ENCODE measurements around the gene CENPT. TPM values are rescaled to one million over a fixed set of nuclear protein-coding genes. Genes with fewer than 3 reads are reported as not detected.
A peak's percentile ranks its signal among the peaks of the same experiment; 100 is the strongest.

CENPT gene
- total RNA-seq, 1 donor from 2014 or later = 82.9 TPM

GRCh38 chr16:67801883-67802282, 45.6 kb downstream of the CENPT start:
- no peaks in the 10 kb centered on the region for H3K9me3 Mint-ChIP-seq (ENCODE audit: unreplicated experiment)
- no peak overlapping the region for H3K4me3 Mint-ChIP-seq (ENCODE audit: unreplicated experiment)
- no peak overlapping the region for H3K27ac Mint-ChIP-seq (ENCODE audit: unreplicated experiment)
- H3K4me1 Mint-ChIP-seq (ENCODE audit: unreplicated experiment) = peaks cover 16% of the 10 kb centered on the region
- TF ChIP-seq CTCF (IDR thresholded peaks at IDR 0.05; ENCODE audit: unreplicated experiment) = no peak
- no peak for DNase-seq (ENCODE audit: low spot score)
- H3K36me3 Mint-ChIP-seq (ENCODE audit: low read depth, unreplicated experiment) = peaks cover 28% of the 10 kb centered on the region
- H3K27me3 Mint-ChIP-seq (ENCODE audit: unreplicated experiment) = peaks cover 7% of the 10 kb centered on the region

DNA sequence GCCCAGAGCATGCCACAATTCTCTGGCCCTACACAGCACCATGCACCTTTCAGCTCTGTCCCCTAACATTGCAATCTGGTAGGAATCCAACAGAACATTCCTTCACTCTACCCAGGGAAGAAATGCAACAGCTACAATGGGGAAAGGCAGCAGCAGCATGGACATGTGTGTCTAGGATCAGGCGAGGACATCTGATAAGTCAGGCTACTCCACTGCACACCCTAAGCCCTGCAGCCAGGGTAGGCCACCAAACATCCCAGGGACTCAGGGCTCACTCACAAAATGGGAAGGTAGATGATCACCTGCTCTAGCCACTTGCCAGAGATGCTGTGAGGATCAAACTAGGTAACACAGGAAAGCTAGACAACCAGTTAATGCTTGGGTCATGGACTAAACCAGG, 46.3 kb downstream of the CENPT start:
- Mint-ChIP-seq H3K27ac (ENCODE audit: unreplicated experiment) (no peak overlapping the region), H3K9me3 (ENCODE audit: unreplicated experiment) (no peaks in the 10 kb centered on the region), H3K4me3 (ENCODE audit: unreplicated experiment) (no peak overlapping the region), H3K27me3 (ENCODE audit: unreplicated experiment) (peaks cover 6% of the 10 kb centered on the region), H3K4me1 (ENCODE audit: unreplicated experiment) (peaks cover 16% of the 10 kb centered on the region), H3K36me3 (ENCODE audit: low read depth, unreplicated experiment) (peaks cover 28% of the 10 kb centered on the region)
- no peak for DNase-seq (ENCODE audit: low spot score)
- TF ChIP-seq CTCF (IDR thresholded peaks at IDR 0.05; ENCODE audit: unreplicated experiment) = no peak

DNA sequence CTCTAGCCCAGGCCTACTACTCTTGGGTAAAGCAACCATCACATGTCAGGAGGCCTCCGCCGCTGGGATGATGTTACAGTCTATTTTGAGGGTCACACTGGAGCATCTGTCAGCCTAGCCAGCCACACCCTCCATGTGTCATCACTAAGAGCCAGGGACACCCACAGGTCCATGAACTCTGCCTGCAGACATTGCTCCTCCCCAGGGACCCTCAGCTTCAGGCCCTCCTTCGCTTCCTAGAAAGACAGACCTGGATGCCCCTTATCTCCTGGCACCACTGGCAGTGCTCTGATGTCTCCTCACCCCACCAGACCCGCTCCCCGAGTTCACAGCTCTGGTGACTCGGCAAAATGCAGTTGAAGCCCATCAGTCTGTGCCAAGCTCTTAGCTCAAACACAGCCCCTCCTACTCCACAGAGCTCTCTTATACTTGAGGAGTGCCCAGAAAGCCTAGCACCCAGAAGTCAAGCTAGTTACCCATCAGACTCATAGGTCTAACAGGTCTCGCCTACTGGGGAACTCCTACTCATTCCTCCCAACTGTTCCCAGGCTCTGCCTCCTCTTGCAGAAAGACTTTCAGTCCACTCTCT, 47.1 kb downstream of the CENPT start:
- H3K4me3 Mint-ChIP-seq (ENCODE audit: unreplicated experiment) = peak overlapping the region; percentile 31
- H3K4me1 Mint-ChIP-seq (ENCODE audit: unreplicated experiment) = peaks cover 14% of the 10 kb centered on the region
- peaks cover 6% of the 10 kb centered on the region for H3K27me3 Mint-ChIP-seq (ENCODE audit: unreplicated experiment)
- DNase-seq (ENCODE audit: low spot score) = no peak
- no peak for TF ChIP-seq CTCF (IDR thresholded peaks at IDR 0.05; ENCODE audit: unreplicated experiment)
- no peaks in the 10 kb centered on the region for H3K9me3 Mint-ChIP-seq (ENCODE audit: unreplicated experiment)
- H3K27ac Mint-ChIP-seq (ENCODE audit: unreplicated experiment) = peak overlapping the region; percentile 42
- H3K36me3 Mint-ChIP-seq (ENCODE audit: low read depth, unreplicated experiment) = peaks cover 27% of the 10 kb centered on the region

- Mint-ChIP-seq H3K4me3 (ENCODE audit: unreplicated experiment) (peak overlapping the region; percentile 25), H3K36me3 (ENCODE audit: low read depth, unreplicated experiment) (peaks cover 16% of the 10 kb centered on the region), H3K4me1 (ENCODE audit: unreplicated experiment) (peaks cover 4% of the 10 kb centered on the region), H3K9me3 (ENCODE audit: unreplicated experiment) (no peaks in the 10 kb centered on the region), H3K27me3 (ENCODE audit: unreplicated experiment) (peaks cover 6% of the 10 kb centered on the region), H3K27ac (ENCODE audit: unreplicated experiment) (peak overlapping the region; percentile 48)
- DNase-seq (ENCODE audit: low spot score) = no peak
- TF ChIP-seq CTCF (IDR thresholded peaks at IDR 0.05; ENCODE audit: unreplicated experiment) = no peak
Measured at GRCh38 chr16:67796099-67796718, 51.3 kb downstream of the CENPT start.

GRCh38 chr16:67790071-67790470, 57.4 kb downstream of the CENPT start:
- H3K4me3 Mint-ChIP-seq (ENCODE audit: unreplicated experiment) = no peak overlapping the region
- H3K9me3 Mint-ChIP-seq (ENCODE audit: unreplicated experiment) = no peaks in the 10 kb centered on the region
- no peaks in the 10 kb centered on the region for H3K27me3 Mint-ChIP-seq (ENCODE audit: unreplicated experiment)
- H3K36me3 Mint-ChIP-seq (ENCODE audit: low read depth, unreplicated experiment) = no peaks in the 10 kb centered on the region
- DNase-seq (ENCODE audit: low spot score) = no peak
- no peak for TF ChIP-seq CTCF (IDR thresholded peaks at IDR 0.05; ENCODE audit: unreplicated experiment)
- no peaks in the 10 kb centered on the region for H3K4me1 Mint-ChIP-seq (ENCODE audit: unreplicated experiment)
- H3K27ac Mint-ChIP-seq (ENCODE audit: unreplicated experiment) = no peak overlapping the region
